Duodenal mucosa (tissue), 2 donors: ENCODE results near the gene PEX16.

Source experiments
- H3K27ac ChIP-seq: one replicate; pipeline ENCODE4 v1.7.0; 2013; ENCODE audit warnings: low read depth, low read length
- H3K27me3 ChIP-seq, 2 donors: one replicate each; pipeline ENCODE4 v1.7.0; 2013; ENCODE audit warnings: low read length in 2 of 2, control low read depth in 1 of 2; ENCODE audit not compliant: insufficient read depth in 2 of 2, control insufficient read depth in 1 of 2
- H3K36me3 ChIP-seq, 2 donors: one replicate each; pipeline ENCODE4 v1.7.0; 2013; ENCODE audit warnings: low read length in 2 of 2, control low read depth in 1 of 2; ENCODE audit not compliant: insufficient read depth in 2 of 2, control insufficient read depth in 1 of 2
- H3K4me1 ChIP-seq, 2 donors: one replicate each; pipeline ENCODE4 v1.7.0; 2013; ENCODE audit warnings: low read length in 2 of 2, control low read depth in 1 of 2; ENCODE audit not compliant: insufficient read depth in 2 of 2, control insufficient read depth in 1 of 2
- H3K4me3 ChIP-seq, 2 donors: one replicate each; pipeline ENCODE4 v1.7.0; 2013; ENCODE audit warnings: low read length in 2 of 2, low read depth in 1 of 2
- H3K9ac ChIP-seq, 2 donors: one replicate each; pipeline ENCODE4 v1.7.0; 2013; ENCODE audit warnings: low read length in 2 of 2, low read depth in 1 of 2
- H3K9me3 ChIP-seq, 2 donors: one replicate each; pipeline ENCODE4 v1.7.0; 2013; ENCODE audit warnings: low read length in 2 of 2, control low read depth in 1 of 2; ENCODE audit not compliant: control insufficient read depth in 1 of 2

Gene PEX16

DNA sequence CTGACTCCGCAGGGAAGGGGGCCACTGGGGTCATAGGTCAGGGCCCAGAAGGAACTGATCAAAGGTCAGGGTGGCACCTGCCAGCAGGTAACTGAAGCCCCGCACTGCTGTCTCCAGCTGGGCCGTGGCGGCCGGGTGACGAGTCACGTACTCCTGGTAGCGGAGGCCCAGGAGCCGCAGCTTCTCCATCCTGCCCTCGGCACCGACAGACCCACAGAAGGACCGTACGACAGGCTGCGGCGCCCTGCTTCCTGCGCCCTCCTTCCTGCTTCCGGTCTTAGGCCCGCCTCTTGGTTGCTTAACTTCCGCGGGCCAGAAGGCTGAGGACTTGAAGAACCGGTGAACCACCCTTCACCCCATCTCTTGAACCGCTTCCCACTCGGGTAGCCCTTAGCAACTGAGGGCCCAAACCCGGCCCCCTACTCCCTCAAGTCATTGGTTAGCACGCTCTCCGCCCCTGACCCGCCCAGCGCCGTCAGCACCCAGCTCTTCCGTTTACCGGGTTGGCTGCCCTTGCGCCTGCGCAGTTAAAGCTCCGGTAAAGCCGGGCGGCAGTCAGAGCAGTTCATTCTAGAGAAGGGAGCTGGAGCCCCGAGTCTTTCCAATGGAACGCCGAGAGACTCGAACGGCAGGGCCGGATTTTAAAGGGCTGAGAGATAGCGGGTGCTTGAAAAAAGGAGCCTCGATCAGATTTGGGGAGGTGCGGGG, at the start of gene PEX16:
Gene PEX16 (minus strand): TSS at position 255 of the 708 bp plus-strand sequence. CDS start 66 bp downstream, at position 189.
- Histone ChIP-seq H3K9me3 (no peaks in the 10 kb centered on the region), H3K9ac (peak within 1 kb of the TSS; percentile 89), H3K4me3 (peak within 1 kb of the TSS; percentile 87 to 97), H3K36me3 (peaks cover 23 to 36% of the 10 kb centered on the region in 2 donors), H3K4me1 (peaks cover 15 to 22% of the 10 kb centered on the region in 2 donors), H3K27me3 (peaks cover 0 to 3% of the 10 kb centered on the region in 2 donors), H3K27ac (peak within 1 kb of the TSS; percentile 90)

DNA sequence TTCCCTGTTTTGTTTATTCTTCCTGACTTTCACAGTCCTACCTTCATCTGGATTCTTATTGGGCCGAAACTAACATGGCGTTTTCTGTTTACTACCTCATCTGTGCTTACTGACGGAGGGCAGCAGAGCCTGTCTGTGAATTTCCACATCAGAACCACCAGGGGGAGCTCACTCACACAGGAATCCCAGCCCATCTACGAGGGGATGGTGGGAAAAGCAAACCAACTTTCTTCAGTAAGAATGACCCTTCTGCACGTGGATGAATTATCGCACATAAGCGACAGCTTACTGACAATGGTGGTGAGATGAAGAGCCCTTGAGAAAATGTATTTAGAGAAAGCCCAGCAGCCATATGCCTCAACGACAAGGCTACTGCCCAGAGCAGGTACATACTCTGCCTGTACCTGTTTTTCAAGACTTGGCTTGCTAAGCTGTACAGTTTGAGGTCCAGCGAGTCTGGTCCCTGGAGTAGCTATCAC, 47.3 kb upstream of the PEX16 start:
- Histone ChIP-seq H3K9me3 (no peaks in the 10 kb centered on the region), H3K27me3 (no peaks in the 10 kb centered on the region), H3K9ac (no peak overlapping the region), H3K27ac (no peak overlapping the region), H3K4me3 (no peak overlapping the region), H3K4me1 (no peaks in the 10 kb centered on the region), H3K36me3 (peaks cover 4 to 31% of the 10 kb centered on the region in 2 donors)

DNA sequence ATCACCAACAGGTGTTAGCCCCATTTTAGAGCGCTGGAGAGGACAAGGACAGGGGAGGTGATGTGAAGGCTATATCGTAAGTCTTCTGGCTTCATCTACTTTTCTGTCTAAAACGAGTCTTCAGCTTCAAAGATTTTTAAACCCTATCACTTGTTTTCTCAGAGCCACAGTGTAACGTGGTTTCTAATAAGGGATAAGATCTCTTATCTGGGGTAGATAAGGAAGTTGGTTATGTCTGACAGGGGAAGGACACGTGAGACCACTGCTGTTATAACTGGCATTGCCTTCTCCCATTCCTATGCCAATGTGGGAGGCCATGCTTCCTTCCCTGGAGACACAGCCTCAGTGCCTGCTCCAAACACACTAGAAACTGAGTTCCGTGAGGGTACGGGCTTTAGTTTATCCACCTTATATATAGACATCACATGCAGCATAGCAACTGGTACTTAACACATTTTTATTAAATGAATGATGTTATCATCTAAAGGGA, 44.1 kb upstream of the PEX16 start:
- Histone ChIP-seq H3K9ac (no peak overlapping the region), H3K9me3 (no peaks in the 10 kb centered on the region), H3K4me3 (no peak overlapping the region), H3K4me1 (no peaks in the 10 kb centered on the region), H3K36me3 (peaks cover 4 to 5% of the 10 kb centered on the region in 2 donors), H3K27ac (no peak overlapping the region), H3K27me3 (no peaks in the 10 kb centered on the region)

DNA sequence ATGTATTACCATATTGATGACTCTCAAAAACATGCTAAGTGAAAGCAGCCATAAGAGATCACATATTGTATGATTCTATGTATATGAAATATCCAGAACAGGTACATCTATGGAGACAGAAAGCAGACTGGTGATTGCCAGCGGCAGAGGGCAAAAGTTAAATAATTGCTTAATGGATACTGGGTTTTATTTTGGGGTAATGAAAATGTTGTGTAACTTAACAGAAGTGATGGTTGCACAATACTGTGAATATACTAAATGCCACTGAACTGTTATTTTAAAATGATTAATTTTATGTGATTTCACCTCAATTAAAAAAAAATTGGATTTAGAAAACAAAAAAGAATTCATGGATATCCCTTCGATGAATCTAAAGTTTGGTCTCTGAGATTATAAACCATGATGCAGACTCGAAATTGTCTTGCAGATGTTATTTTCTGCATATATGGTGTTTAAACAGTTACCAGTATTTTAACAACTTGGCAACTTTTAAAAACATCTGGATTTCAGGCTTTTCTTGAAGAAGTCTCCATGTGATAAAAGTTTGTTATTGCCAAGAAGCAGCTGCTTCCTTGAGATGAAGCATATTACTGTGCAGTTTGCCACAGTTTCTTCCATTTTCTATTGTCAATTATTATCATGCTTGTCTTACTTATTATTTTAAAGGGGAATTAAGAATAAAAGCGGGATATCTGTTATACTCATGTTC, 42.9 kb upstream of the PEX16 start:
- Histone ChIP-seq H3K27me3 (no peaks in the 10 kb centered on the region), H3K4me3 (no peak overlapping the region), H3K4me1 (no peaks in the 10 kb centered on the region), H3K9me3 (no peaks in the 10 kb centered on the region), H3K27ac (no peak overlapping the region), H3K9ac (no peak overlapping the region), H3K36me3 (peaks cover 4 to 5% of the 10 kb centered on the region in 2 donors)

DNA sequence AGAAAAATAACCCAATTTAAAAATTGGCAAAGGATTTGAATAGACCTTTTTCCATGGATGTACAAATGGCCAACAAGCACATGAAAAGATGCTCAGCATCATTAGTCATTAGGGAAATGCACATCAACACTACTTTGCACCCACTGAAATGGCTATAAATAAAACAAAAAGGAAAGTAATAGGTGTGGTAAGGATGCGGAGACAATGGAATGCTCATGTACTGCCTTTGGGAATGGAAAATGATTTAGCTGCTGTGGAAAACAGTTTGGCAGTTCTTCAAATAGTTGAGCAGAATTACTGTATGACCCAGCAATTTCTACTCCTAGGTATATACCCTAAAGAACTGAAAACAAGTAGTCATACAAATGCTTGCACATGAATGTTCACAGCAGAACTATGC, 42.2 kb upstream of the PEX16 start:
- no peak overlapping the region for H3K4me3 ChIP-seq
- H3K27ac ChIP-seq = no peak overlapping the region
- no peaks in the 10 kb centered on the region for H3K36me3 ChIP-seq
- H3K9ac ChIP-seq = no peak overlapping the region
- H3K27me3 ChIP-seq = no peaks in the 10 kb centered on the region
- no peaks in the 10 kb centered on the region for H3K4me1 ChIP-seq
- no peaks in the 10 kb centered on the region for H3K9me3 ChIP-seq

DNA sequence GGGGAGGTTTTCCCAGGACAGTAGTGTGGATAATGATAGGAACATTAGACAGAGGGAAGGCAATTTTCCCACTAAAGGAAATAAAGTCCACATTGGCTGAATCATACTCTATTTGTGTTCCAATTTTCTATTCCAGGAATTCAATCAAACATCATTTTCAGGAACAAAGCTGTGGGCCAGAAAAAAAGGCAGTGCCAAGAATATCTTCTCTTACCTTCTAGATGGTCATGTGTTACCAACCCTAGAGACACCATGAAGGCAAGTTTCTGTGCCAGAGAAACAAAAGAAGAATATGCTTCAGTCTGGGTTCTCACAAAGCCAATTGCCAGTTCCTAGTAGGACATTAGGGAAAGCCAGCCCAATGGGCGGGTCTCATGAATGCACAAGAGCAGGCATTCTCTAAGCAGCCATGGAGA, 32.3 kb upstream of the PEX16 start:
- H3K9ac ChIP-seq = no peak overlapping the region
- no peaks in the 10 kb centered on the region for H3K27me3 ChIP-seq
- no peak overlapping the region for H3K4me3 ChIP-seq
- H3K27ac ChIP-seq = no peak overlapping the region
- peaks cover 30 to 47% of the 10 kb centered on the region in 2 donors for H3K36me3 ChIP-seq
- no peaks in the 10 kb centered on the region for H3K9me3 ChIP-seq
- H3K4me1 ChIP-seq = no peaks in the 10 kb centered on the region

DNA sequence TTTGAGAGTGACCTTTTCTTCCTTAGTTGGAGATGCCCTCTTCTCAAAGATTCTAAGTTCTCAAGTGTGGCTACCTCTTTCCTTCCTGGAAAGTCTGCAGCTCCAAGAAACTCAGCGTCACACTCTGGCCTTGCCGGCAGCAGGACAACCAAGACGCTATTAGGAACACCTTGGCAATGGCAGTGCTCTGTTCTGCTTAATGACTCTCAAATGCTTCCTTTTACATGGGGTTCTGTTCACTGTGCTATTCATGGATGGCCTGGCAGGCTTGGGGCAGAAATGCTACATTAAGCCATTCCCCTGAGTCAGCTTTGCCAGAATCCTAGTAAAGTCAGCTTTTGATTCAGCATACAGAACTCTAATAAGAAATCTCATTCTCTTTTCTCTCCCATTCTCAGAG, 30.7 kb upstream of the PEX16 start:
- H3K9ac ChIP-seq = no peak overlapping the region
- H3K27me3 ChIP-seq = no peaks in the 10 kb centered on the region
- H3K36me3 ChIP-seq = peaks cover 28 to 52% of the 10 kb centered on the region in 2 donors
- H3K9me3 ChIP-seq = no peaks in the 10 kb centered on the region
- no peak overlapping the region for H3K4me3 ChIP-seq
- no peaks in the 10 kb centered on the region for H3K4me1 ChIP-seq
- H3K27ac ChIP-seq = no peak overlapping the region

DNA sequence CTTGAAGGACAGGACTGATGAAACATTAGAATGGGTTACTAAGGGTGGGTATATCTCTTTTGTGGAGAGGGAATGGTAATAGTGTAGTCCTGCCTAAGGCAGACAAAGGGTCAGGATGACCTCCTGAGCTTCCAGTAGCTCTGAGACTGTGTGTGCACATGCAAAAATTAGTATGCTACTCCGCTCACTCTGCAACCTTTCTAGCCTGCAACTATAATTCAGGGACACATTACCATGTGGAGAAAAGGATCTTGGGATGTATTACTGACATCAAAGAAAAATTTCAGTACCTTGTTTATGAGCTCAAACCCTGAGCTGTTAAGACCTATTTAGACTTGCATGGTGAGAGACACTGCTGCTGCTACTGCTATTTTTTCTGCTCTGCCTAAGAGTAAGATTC, 30.2 kb upstream of the PEX16 start:
- no peaks in the 10 kb centered on the region for H3K27me3 ChIP-seq
- peaks cover 25 to 52% of the 10 kb centered on the region in 2 donors for H3K36me3 ChIP-seq
- H3K4me1 ChIP-seq = no peaks in the 10 kb centered on the region
- H3K27ac ChIP-seq = no peak overlapping the region
- H3K9ac ChIP-seq = no peak overlapping the region
- no peaks in the 10 kb centered on the region for H3K9me3 ChIP-seq
- H3K4me3 ChIP-seq = no peak overlapping the region

DNA sequence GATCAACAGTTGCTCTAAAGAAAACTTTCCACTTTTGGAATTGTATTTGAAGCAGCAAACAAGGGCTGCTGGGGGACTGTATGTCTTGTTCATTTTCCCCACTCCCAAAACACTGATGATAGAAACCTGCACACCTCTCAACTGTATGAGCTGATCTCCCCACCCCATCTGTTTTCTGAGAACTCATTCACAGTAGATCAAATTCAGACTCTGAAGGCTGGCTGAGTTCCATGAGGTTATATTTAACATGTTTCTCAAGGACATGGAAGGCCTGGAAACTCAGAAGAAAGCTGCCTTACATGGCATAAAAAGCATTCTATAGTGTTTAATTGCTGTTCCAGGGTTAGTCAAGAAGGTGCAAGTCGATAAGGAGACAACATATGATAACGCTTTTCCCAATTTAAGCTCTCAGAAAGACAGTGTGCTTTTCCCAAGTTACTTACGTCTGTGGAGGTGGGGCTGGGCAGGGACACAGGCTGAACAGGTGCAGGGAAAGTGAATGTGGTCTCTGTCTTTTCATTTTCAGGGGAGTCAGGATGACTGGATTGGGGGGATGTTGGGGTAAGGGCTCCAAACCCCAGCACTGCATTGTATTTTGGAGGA, 27.8 kb upstream of the PEX16 start:
- no peaks in the 10 kb centered on the region for H3K9me3 ChIP-seq
- H3K9ac ChIP-seq = no peak overlapping the region
- H3K4me3 ChIP-seq = no peak overlapping the region
- peaks cover 25 to 56% of the 10 kb centered on the region in 2 donors for H3K36me3 ChIP-seq
- H3K27ac ChIP-seq = no peak overlapping the region
- no peaks in the 10 kb centered on the region for H3K27me3 ChIP-seq
- H3K4me1 ChIP-seq = no peaks in the 10 kb centered on the region

DNA sequence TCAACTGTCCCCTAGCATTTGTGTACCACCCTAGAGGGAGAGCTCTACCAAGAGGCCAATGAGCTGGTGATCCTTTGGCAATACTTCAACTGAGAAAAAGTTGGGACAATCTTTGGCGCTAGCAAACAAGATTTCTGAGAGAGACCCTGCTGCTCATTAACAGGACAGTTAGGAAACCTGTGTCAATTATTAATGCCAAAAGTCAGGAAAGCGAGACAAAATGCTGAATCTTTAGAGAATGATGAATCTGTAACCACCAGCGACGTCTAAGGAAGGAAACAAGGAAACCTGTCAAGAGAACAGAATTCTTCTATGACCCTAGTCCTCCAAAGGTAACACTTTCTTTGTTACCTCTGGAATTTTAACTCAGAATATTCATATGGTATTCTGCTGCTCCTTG, 24.7 kb upstream of the PEX16 start:
- Histone ChIP-seq H3K4me1 (no peaks in the 10 kb centered on the region), H3K27ac (no peak overlapping the region)

More for the DNA sequence above, 24.7 kb upstream of the PEX16 start:
- no peaks in the 10 kb centered on the region for H3K27me3 ChIP-seq
- peaks cover 7 to 28% of the 10 kb centered on the region in 2 donors for H3K36me3 ChIP-seq
- H3K9me3 ChIP-seq = no peaks in the 10 kb centered on the region
- no peak overlapping the region for H3K4me3 ChIP-seq
- no peak overlapping the region for H3K9ac ChIP-seq
